HepG2 (cell line): ENCODE data around the gene SYNE1. TPM values are rescaled to one million over a fixed set of nuclear protein-coding genes. Genes with fewer than 3 reads are reported as not detected.

ENCODE experiments used
- ATAC-seq: fragments of 200-7000 bp; cut with Tn5 transposase; 3 replicates; pipeline ENCODE4 v1.9.1; 2020; ENCODE audit warnings: mild to moderate bottlenecking, moderate library complexity
- BruUV-seq: library from RNA; stranded (reverse); fragments of 400-500 nt; replicated peaks from 2 replicates; lab custom pipeline; 2021; lab: Mats Ljungman, UMichigan
- CTCF ChIA-PET: fragments of 300-600 bp; formaldehyde crosslinking; extraction: SDS; loops from one replicate; lab custom pipeline; 2021; ENCODE audit warnings: low total read pairs, inconsistent platforms, low intra/inter-chr PET ratio; lab: Yijun Ruan, JAX
- POLR2A ChIA-PET: fragments of 350-600 bp; sonication (Branson Sonifier 250); formaldehyde crosslinking; loops from one replicate; lab custom pipeline; 2020; ENCODE audit warnings: antibody characterized with exemption, inconsistent platforms; lab: Yijun Ruan, JAX
- DNase-seq: peaks from one replicate; pipeline ENCODE4 v3.0.0-alpha.2; 2015; ENCODE audit warnings: low spot score
- FAIRE-seq: peaks from 3 replicates; lab custom pipeline; 2011; peaks lifted over from hg19 to GRCh38; lab: Jason Lieb, UNC
- H2AFZ ChIP-seq: one replicate; pipeline ENCODE4 v1.6.1; 2011; ENCODE audit warnings: low read length, inconsistent platforms
- H3K27ac ChIP-seq: fragments of 300-600 bp; 3 replicates; pipeline ENCODE4 v1.8.0; 2011; ENCODE audit warnings: mixed run types, mild to moderate bottlenecking, mixed read lengths, low read length, inconsistent platforms; ENCODE audit not compliant: insufficient read depth; ENCODE audit errors: extremely low read length
- H3K27me3 ChIP-seq, 2 experiments: fragments of 200-600 bp in 1 of 2; 2 replicates in 1 of 2; 3 replicates in 1 of 2; pipeline versions ENCODE4 v1.6.0 to v1.8.0; 2011; ENCODE audit warnings: low read length in 2 of 2, mild to moderate bottlenecking in 2 of 2, moderate library complexity in 2 of 2, inconsistent platforms in 1 of 2; ENCODE audit not compliant: insufficient read depth in 2 of 2, control insufficient read depth in 1 of 2
- H3K36me3 ChIP-seq, 2 experiments: fragments of 200-600 bp in 1 of 2; replicated peaks in 1 of 2; 2 replicates in 1 of 2; 3 replicates in 1 of 2; pipeline versions ENCODE4 v1.5.1 to v1.8.0; 2011; ENCODE audit warnings: low read length in 2 of 2, inconsistent platforms in 1 of 2; ENCODE audit not compliant: insufficient read depth in 2 of 2, control insufficient read depth in 1 of 2
- H3K4me1 ChIP-seq: 2 replicates; pipeline ENCODE4 v1.5.1; 2012; ENCODE audit warnings: low read length, inconsistent platforms; ENCODE audit not compliant: insufficient read depth
- H3K4me2 ChIP-seq: 2 replicates; pipeline ENCODE4 v1.6.0; 2011; ENCODE audit warnings: low read depth, low read length, inconsistent platforms
- H3K4me3 ChIP-seq, 3 experiments: fragments of 200-600 bp in 1 of 3; sonication (generic), shearing (Covaris generic) in 1 of 3; replicated peaks in 1 of 3; 2 replicates each; pipeline ENCODE4 v1.5.1; 2011 to 2016; ENCODE audit warnings: low read length in 3 of 3, inconsistent platforms in 2 of 3, low read depth in 2 of 3, mild to moderate bottlenecking in 2 of 3, control low read depth in 1 of 3, mixed read lengths in 1 of 3; ENCODE audit not compliant: insufficient read depth in 1 of 3
- H3K79me2 ChIP-seq: one replicate; pipeline ENCODE4 v1.6.1; 2011; ENCODE audit warnings: low read length, inconsistent platforms; ENCODE audit not compliant: insufficient read depth
- H3K9ac ChIP-seq: 2 replicates; pipeline ENCODE4 v1.6.0; 2011; ENCODE audit warnings: mild to moderate bottlenecking, low read depth, low read length, inconsistent platforms; ENCODE audit not compliant: insufficient read depth
- H3K9me3 ChIP-seq: 2 replicates; pipeline ENCODE4 v1.5.1; 2012; ENCODE audit warnings: mild to moderate bottlenecking, low read length
- H4K20me1 ChIP-seq: 2 replicates; pipeline ENCODE4 v1.6.0; 2011; ENCODE audit warnings: inconsistent platforms, mild to moderate bottlenecking, low read length, moderate library complexity; ENCODE audit not compliant: insufficient read depth
- ETV6 ChIP-seq: sonication (generic); formaldehyde crosslinking; conservative IDR thresholded peaks from 2 replicates; pipeline ENCODE4 v1.4.0; 2020; ENCODE audit warnings: missing genetic modification reagents
- GABPB1 ChIP-seq: IDR thresholded peaks from 2 replicates; pipeline ENCODE4 v1.6.1; 2016; ENCODE audit warnings: mild to moderate bottlenecking, missing genetic modification reagents, moderate library complexity, missing compliant biosample characterization
- MEF2D ChIP-seq: sonication (generic); formaldehyde crosslinking; IDR thresholded peaks from 2 replicates; pipeline ENCODE4 v1.5.1; 2020; ENCODE audit warnings: mild to moderate bottlenecking, missing genetic modification reagents
- TRIM24 ChIP-seq: sonication (generic); formaldehyde crosslinking; IDR thresholded peaks from 2 replicates; pipeline ENCODE4 v1.8.0; 2022; ENCODE audit warnings: mild to moderate bottlenecking, missing genetic modification reagents
- ZBTB20 ChIP-seq: sonication (generic); formaldehyde crosslinking; IDR thresholded peaks from 2 replicates; pipeline ENCODE4 v1.8.1; 2023; ENCODE audit warnings: missing genetic modification reagents, low read depth, mild to moderate bottlenecking, borderline replicate concordance
- ZFP1 ChIP-seq: IDR thresholded peaks from 2 replicates; pipeline ENCODE4 v1.6.1; 2016
- ZNF446 ChIP-seq: sonication (generic); formaldehyde crosslinking; IDR thresholded peaks from 2 replicates; pipeline ENCODE4 v1.5.0; 2020; ENCODE audit warnings: mild to moderate bottlenecking, missing genetic modification reagents
- ZNF589 ChIP-seq: sonication (generic); formaldehyde crosslinking; conservative IDR thresholded peaks from 2 replicates; pipeline ENCODE4 v1.8.0; 2022; ENCODE audit warnings: mild to moderate bottlenecking, moderate library complexity, missing genetic modification reagents
- ZNF598 ChIP-seq: sonication (generic); formaldehyde crosslinking; IDR thresholded peaks from 2 replicates; pipeline ENCODE4 v1.5.1; 2020; ENCODE audit warnings: mild to moderate bottlenecking, missing genetic modification reagents, borderline replicate concordance
- ZNF609 ChIP-seq: sonication (generic); formaldehyde crosslinking; IDR thresholded peaks from 2 replicates; pipeline ENCODE4 v1.4.0; 2020; ENCODE audit warnings: mild to moderate bottlenecking, missing genetic modification reagents, borderline replicate concordance
- ZNF83 ChIP-seq: sonication (generic); formaldehyde crosslinking; IDR thresholded peaks from 2 replicates; pipeline ENCODE4 v1.4.0; 2020; ENCODE audit warnings: missing genetic modification reagents, mild to moderate bottlenecking, borderline replicate concordance
- WGBS: methylation state at CpG from one replicate; pipeline ENCODE4 v1.1.6; 2017; ENCODE audit warnings: low lambda C conversion rate; 5-methylcytosine and 5-hydroxymethylcytosine counted together
- in situ Hi-C: cut with HindIII; loops from 2 replicates; pipeline ENCODE4 v1.10.0; 2017; ENCODE audit warnings: low pct_unique_long_range_greater_than_20kb; ENCODE audit not compliant: extremely low pct_ligation_motif_present
- intact Hi-C: fragments of 100-400 bp; cut with micrococcal nuclease; formaldehyde crosslinking; loops from one replicate; pipeline ENCODE4 v1.10.0; 2022; ENCODE audit not compliant: unreplicated experiment
- polyA plus RNA-seq, 8 experiments: library from polyadenylated mRNA; depleted of rRNA in 3 of 8; stranded (reverse) in 7 of 8; unstranded in 1 of 8; fragments of >200 nt; fragmentation: Illumina TruSeq in 4 of 8; extraction: Trizol in 4 of 8; gene quantifications; 2 replicates each; pipeline versions ENCODE4 v1.2.1 to v1.2.3, GENCODE V29; 2011 to 2016; ENCODE audit warnings: low read depth in 4 of 8, missing spikeins in 1 of 8, mixed read lengths in 1 of 8; ENCODE audit not compliant: insufficient read depth in 1 of 8
- total RNA-seq, 5 experiments: library from RNA; depleted of rRNA; stranded (reverse); fragments of >200 nt; fragmentation: Illumina TruSeq; extraction: Trizol; gene quantifications; 2 replicates each; pipeline ENCODE4 v1.2.3, GENCODE V29; 2016; ENCODE audit warnings: low read depth in 1 of 5
- TF ChIP-seq, protein P1 (sequence below): IDR thresholded peaks from 2 replicates; pipeline ENCODE4 v1.6.1; 2016; ENCODE audit warnings: low read depth, missing genetic modification reagents, missing compliant biosample characterization
- TF ChIP-seq, protein P2 (sequence below): sonication (generic); formaldehyde crosslinking; IDR thresholded peaks from 2 replicates; pipeline ENCODE4 v1.8.0; 2022; ENCODE audit warnings: mild to moderate bottlenecking, missing genetic modification reagents, moderate library complexity
- TF ChIP-seq, protein P3 (sequence below): sonication (generic); formaldehyde crosslinking; IDR thresholded peaks from 2 replicates; pipeline ENCODE4 v1.8.1; 2023; ENCODE audit warnings: missing genetic modification reagents, mild to moderate bottlenecking, borderline replicate concordance

SYNE1 gene
- total and polyA plus RNA-seq, 2 of the 13 experiments (the other 11 are each of a cell fraction or from before 2014, with no cell fraction given) = 5.5 to 15.9 TPM

DNA sequence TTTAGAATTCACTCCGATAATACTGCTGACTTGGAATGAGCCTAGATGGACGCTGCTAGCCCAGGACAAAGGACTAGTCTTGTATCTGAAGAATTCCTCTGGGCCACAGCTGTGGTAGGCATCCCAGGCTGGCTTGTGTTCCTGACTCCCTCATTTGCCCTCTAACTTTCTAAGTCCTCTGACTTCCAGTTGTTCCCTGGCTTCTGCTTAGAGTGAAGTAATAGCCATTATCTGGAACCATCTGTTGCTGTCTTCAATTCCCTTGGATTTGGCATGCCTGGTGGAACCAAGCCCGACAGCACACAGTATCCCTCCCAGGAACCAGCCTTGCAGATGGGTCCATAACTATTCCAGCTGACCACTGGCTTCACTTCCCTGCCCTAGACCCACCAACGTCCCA, 376.0 kb downstream of the SYNE1 start:
- no peak; the same call in 2 of the 3 replicates for ATAC-seq
- Histone ChIP-seq H4K20me1 (no peaks in the 10 kb centered on the region; the same call in 1 of the 2 replicates), H3K79me2 (no peaks in the 10 kb centered on the region), H3K4me2 (no peak overlapping the region), H3K27me3 (no peaks in the 10 kb centered on the region), H3K9ac (no peak overlapping the region), H3K4me1 (no peaks in the 10 kb centered on the region), H3K36me3 (no peaks in the 10 kb centered on the region), H2AFZ (no peak overlapping the region), H3K4me3 (no peak overlapping the region), H3K27ac (no peak overlapping the region), H3K9me3 (peaks cover 16% of the 10 kb centered on the region)
- no peak for DNase-seq
- FAIRE-seq = no peak
- CTCF ChIA-PET = no interaction called here
- in situ Hi-C loops = loop anchor here (10.0 kb wide), 1 partner anchor 596 kb away; no protein-coding TSS in a partner anchor
- POLR2A ChIA-PET = no interaction called here
- 76% methylated on average over 4 of the region's 4 CpGs for WGBS
- BruUV-seq = no TSS peak
- intact Hi-C loops = loop anchor here (10.0 kb wide), 1 partner anchor 816 kb away; no protein-coding TSS in a partner anchor
- TF ChIP-seq ETV6 (CRISPR knock-in tag) = no peak
- TF ChIP-seq, protein P1, sequence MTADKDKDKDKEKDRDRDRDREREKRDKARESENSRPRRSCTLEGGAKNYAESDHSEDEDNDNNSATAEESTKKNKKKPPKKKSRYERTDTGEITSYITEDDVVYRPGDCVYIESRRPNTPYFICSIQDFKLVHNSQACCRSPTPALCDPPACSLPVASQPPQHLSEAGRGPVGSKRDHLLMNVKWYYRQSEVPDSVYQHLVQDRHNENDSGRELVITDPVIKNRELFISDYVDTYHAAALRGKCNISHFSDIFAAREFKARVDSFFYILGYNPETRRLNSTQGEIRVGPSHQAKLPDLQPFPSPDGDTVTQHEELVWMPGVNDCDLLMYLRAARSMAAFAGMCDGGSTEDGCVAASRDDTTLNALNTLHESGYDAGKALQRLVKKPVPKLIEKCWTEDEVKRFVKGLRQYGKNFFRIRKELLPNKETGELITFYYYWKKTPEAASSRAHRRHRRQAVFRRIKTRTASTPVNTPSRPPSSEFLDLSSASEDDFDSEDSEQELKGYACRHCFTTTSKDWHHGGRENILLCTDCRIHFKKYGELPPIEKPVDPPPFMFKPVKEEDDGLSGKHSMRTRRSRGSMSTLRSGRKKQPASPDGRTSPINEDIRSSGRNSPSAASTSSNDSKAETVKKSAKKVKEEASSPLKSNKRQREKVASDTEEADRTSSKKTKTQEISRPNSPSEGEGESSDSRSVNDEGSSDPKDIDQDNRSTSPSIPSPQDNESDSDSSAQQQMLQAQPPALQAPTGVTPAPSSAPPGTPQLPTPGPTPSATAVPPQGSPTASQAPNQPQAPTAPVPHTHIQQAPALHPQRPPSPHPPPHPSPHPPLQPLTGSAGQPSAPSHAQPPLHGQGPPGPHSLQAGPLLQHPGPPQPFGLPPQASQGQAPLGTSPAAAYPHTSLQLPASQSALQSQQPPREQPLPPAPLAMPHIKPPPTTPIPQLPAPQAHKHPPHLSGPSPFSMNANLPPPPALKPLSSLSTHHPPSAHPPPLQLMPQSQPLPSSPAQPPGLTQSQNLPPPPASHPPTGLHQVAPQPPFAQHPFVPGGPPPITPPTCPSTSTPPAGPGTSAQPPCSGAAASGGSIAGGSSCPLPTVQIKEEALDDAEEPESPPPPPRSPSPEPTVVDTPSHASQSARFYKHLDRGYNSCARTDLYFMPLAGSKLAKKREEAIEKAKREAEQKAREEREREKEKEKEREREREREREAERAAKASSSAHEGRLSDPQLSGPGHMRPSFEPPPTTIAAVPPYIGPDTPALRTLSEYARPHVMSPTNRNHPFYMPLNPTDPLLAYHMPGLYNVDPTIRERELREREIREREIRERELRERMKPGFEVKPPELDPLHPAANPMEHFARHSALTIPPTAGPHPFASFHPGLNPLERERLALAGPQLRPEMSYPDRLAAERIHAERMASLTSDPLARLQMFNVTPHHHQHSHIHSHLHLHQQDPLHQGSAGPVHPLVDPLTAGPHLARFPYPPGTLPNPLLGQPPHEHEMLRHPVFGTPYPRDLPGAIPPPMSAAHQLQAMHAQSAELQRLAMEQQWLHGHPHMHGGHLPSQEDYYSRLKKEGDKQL (CRISPR knock-in tag) = no peak
- TF ChIP-seq TRIM24 (CRISPR knock-in tag) = no peak
- TF ChIP-seq ZNF589 (CRISPR knock-in tag) = no peak
- TF ChIP-seq ZNF83 = no peak
- no peak for TF ChIP-seq ZNF609 (CRISPR knock-in tag)
- TF ChIP-seq, protein P2, sequence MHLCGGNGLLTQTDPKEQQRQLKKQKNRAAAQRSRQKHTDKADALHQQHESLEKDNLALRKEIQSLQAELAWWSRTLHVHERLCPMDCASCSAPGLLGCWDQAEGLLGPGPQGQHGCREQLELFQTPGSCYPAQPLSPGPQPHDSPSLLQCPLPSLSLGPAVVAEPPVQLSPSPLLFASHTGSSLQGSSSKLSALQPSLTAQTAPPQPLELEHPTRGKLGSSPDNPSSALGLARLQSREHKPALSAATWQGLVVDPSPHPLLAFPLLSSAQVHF (CRISPR knock-in tag) = no peak
- TF ChIP-seq ZFP1 (CRISPR knock-in tag) = no peak
- TF ChIP-seq ZBTB20 (CRISPR knock-in tag) = no peak
- no peak for TF ChIP-seq GABPB1 (CRISPR knock-in tag)
- no peak for TF ChIP-seq ZNF446 (CRISPR knock-in tag)
- TF ChIP-seq ZNF598 (CRISPR knock-in tag) = no peak
- TF ChIP-seq, protein P3, sequence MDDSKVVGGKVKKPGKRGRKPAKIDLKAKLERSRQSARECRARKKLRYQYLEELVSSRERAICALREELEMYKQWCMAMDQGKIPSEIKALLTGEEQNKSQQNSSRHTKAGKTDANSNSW (CRISPR knock-in tag) = no peak
- TF ChIP-seq MEF2D (CRISPR knock-in tag) = no peak
